GM23248 (cell line): ENCODE data around the gene ANGPTL4. TPM values are rescaled to one million over a fixed set of nuclear protein-coding genes. Genes with fewer than 3 reads are reported as not detected.

ENCODE experiments used
- DNase-seq: peaks from one replicate; pipeline ENCODE4 v3.0.0-alpha.2; 2015
- H2AFZ ChIP-seq: fragments of 200-600 bp; sonication (generic); 2 replicates; pipeline ENCODE4 v1.6.1; 2016; ENCODE audit warnings: antibody characterized with exemption
- H3F3A ChIP-seq: fragments of 200-600 bp; sonication (generic); 2 replicates; pipeline ENCODE4 v1.6.1; 2016; ENCODE audit warnings: mild to moderate bottlenecking, antibody characterized with exemption, mixed run types; ENCODE audit not compliant: insufficient read depth
- H3K27ac ChIP-seq: fragments of 200-600 bp; sonication (generic); 2 replicates; pipeline ENCODE4 v1.5.1; 2016; ENCODE audit warnings: mild to moderate bottlenecking
- H3K27me3 ChIP-seq: fragments of 200-600 bp; sonication (generic); replicated peaks from 2 replicates; pipeline ENCODE4 v1.6.1; 2016; ENCODE audit warnings: mild to moderate bottlenecking; ENCODE audit not compliant: insufficient read depth
- H3K36me3 ChIP-seq: fragments of 200-600 bp; sonication (generic); 2 replicates; pipeline ENCODE4 v1.6.1; 2016; ENCODE audit warnings: low read depth, mild to moderate bottlenecking
- H3K4me1 ChIP-seq: fragments of 200-600 bp; sonication (generic); 2 replicates; pipeline ENCODE4 v1.6.1; 2016; ENCODE audit warnings: mild to moderate bottlenecking; ENCODE audit not compliant: insufficient read depth
- H3K4me2 ChIP-seq: fragments of 200-600 bp; sonication (generic); one replicate; pipeline ENCODE4 v1.6.1; 2016; ENCODE audit warnings: mild to moderate bottlenecking; ENCODE audit not compliant: unreplicated experiment
- H3K4me3 ChIP-seq: fragments of 200-600 bp; sonication (generic); 2 replicates; pipeline ENCODE4 v1.5.1; 2016; ENCODE audit warnings: mild to moderate bottlenecking
- H3K79me2 ChIP-seq: fragments of 200-600 bp; sonication (generic); 2 replicates; pipeline ENCODE4 v1.6.1; 2016; ENCODE audit warnings: mild to moderate bottlenecking; ENCODE audit not compliant: insufficient read depth
- H3K9ac ChIP-seq: fragments of 200-600 bp; sonication (generic); 2 replicates; pipeline ENCODE4 v1.6.1; 2016; ENCODE audit warnings: mild to moderate bottlenecking
- H3K9me2 ChIP-seq: fragments of 200-600 bp; sonication (generic); 2 replicates; pipeline ENCODE4 v1.6.1; 2016; ENCODE audit warnings: mixed run types, mild to moderate bottlenecking, moderate library complexity; ENCODE audit not compliant: insufficient read depth
- H3K9me3 ChIP-seq: fragments of 200-600 bp; sonication (generic); one replicate; pipeline ENCODE4 v1.6.1; 2017; ENCODE audit warnings: low read depth
- H4K20me1 ChIP-seq: fragments of 200-600 bp; sonication (generic); 2 replicates; pipeline ENCODE4 v1.6.0; 2016; ENCODE audit not compliant: insufficient read depth
- EZH2 ChIP-seq: fragments of 200-600 bp; sonication (generic); IDR thresholded peaks from 2 replicates; pipeline ENCODE4 v1.6.1; 2018; ENCODE audit warnings: antibody characterized with exemption, mild to moderate bottlenecking; ENCODE audit not compliant: insufficient read depth, poor library complexity, severe bottlenecking
- EZH2phosphoT487 ChIP-seq: fragments of 200-600 bp; sonication (generic); IDR thresholded peaks from 2 replicates; pipeline ENCODE4 v1.6.1; 2018; ENCODE audit warnings: antibody characterized with exemption, moderate library complexity, mild to moderate bottlenecking, low read depth; ENCODE audit not compliant: insufficient read depth
- WGBS, 2 experiments: methylation state at CpG; one replicate each; pipeline ENCODE4 v1.1.6; 2015 to 2017; ENCODE audit warnings: low lambda C conversion rate in 2 of 2, low coverage in 1 of 2; ENCODE audit errors: missing lambda C conversion rate in 2 of 2; 5-methylcytosine and 5-hydroxymethylcytosine counted together
- in situ Hi-C: fragments of 300-500 bp; cut with MboI; formaldehyde crosslinking; loops from 2 replicates; pipeline ENCODE4 v1.15.0; 2020
- polyA plus RNA-seq: library from polyadenylated mRNA; unstranded; fragments of >200 nt; fragmentation: Nextera tagmentation; extraction: Ambion mirVana; gene quantifications from 2 replicates; pipeline ENCODE4 v1.2.1, GENCODE V29; 2016
- total RNA-seq: library from RNA; depleted of rRNA; stranded (reverse); fragments of >200 nt; shearing (Covaris generic); gene quantifications from 2 replicates; pipeline ENCODE4 v1.2.3, GENCODE V29; 2014

The ANGPTL4 gene
- total and polyA plus RNA-seq, 2 experiments from 2014 or later, result 13.1 to 37.9 TPM

- TF ChIP-seq EZH2phosphoT487 (no peak), EZH2 (no peak)
- Histone ChIP-seq H3F3A (peaks cover 31% of the 10 kb centered on the region), H3K4me2 (no peak overlapping the region), H3K27me3 (no peaks in the 10 kb centered on the region), H3K9ac (no peak overlapping the region), H3K4me3 (no peak overlapping the region), H3K4me1 (peaks cover 34% of the 10 kb centered on the region), H2AFZ (no peak overlapping the region), H3K36me3 (no peaks in the 10 kb centered on the region), H3K9me3 (no peaks in the 10 kb centered on the region), H3K9me2 (no peaks in the 10 kb centered on the region), H4K20me1 (no peaks in the 10 kb centered on the region), H3K27ac (no peak overlapping the region), H3K79me2 (no peaks in the 10 kb centered on the region)
- in situ Hi-C loops, result no loop called here
- DNase-seq, result no peak
- 90 to 91% methylated on average over 6 of the region's 6 CpGs for WGBS, 2 experiments
Observed at GRCh38 chr19:8358948-8359347, 5.0 kb upstream of the ANGPTL4 start.

GRCh38 chr19:8360196-8360595 lies 3.8 kb upstream of the ANGPTL4 start:
- Histone ChIP-seq H4K20me1 (no peaks in the 10 kb centered on the region), H3K9me3 (no peaks in the 10 kb centered on the region), H2AFZ (no peak overlapping the region), H3K4me2 (no peak overlapping the region), H3K27me3 (no peaks in the 10 kb centered on the region), H3K9me2 (no peaks in the 10 kb centered on the region), H3K36me3 (no peaks in the 10 kb centered on the region), H3K9ac (no peak overlapping the region), H3K27ac (no peak overlapping the region), H3K79me2 (no peaks in the 10 kb centered on the region), H3F3A (peaks cover 28% of the 10 kb centered on the region), H3K4me3 (no peak overlapping the region), H3K4me1 (peaks cover 25% of the 10 kb centered on the region)
- DNase-seq, result no peak
- 83 to 92% methylated on average over 8 of the region's 8 CpGs for WGBS, 2 experiments
- TF ChIP-seq EZH2, result no peak
- TF ChIP-seq EZH2phosphoT487, result no peak
- in situ Hi-C loops, result no loop called here

- H4K20me1 ChIP-seq, result no peaks in the 10 kb centered on the region
- 5 to 6% methylated on average over 10 to 12 of the region's 12 CpGs for WGBS, 2 experiments
- no peaks in the 10 kb centered on the region for H3K9me2 ChIP-seq
- H3K27ac ChIP-seq, result peak overlapping the region; percentile 83
- peak overlapping the region; percentile 65 for H3K9ac ChIP-seq
- no peak overlapping the region for H2AFZ ChIP-seq
- peak; percentile 99 for DNase-seq
- no peak for TF ChIP-seq EZH2
- no peak for TF ChIP-seq EZH2phosphoT487
- H3K4me1 ChIP-seq, result peaks cover 21% of the 10 kb centered on the region
- in situ Hi-C loops, result no loop called here
- H3K79me2 ChIP-seq, result peaks cover 7% of the 10 kb centered on the region; the same call in 1 of the 2 replicates
- no peaks in the 10 kb centered on the region for H3K9me3 ChIP-seq
- no peaks in the 10 kb centered on the region for H3K36me3 ChIP-seq
- H3K4me2 ChIP-seq, result peak overlapping the region; percentile 59
- peaks cover 11% of the 10 kb centered on the region for H3F3A ChIP-seq
- no peaks in the 10 kb centered on the region for H3K27me3 ChIP-seq
- H3K4me3 ChIP-seq, result peak overlapping the region; percentile 43
Observed at GRCh38 chr19:8361921-8362793, 1.8 kb upstream of the ANGPTL4 start.

- no peaks in the 10 kb centered on the region for H4K20me1 ChIP-seq
- no peak overlapping the region for H2AFZ ChIP-seq
- H3K4me3 ChIP-seq, result no peak overlapping the region
- no peaks in the 10 kb centered on the region for H3K36me3 ChIP-seq
- no peaks in the 10 kb centered on the region for H3K9me2 ChIP-seq
- no peak overlapping the region for H3K27ac ChIP-seq
- peaks cover 31% of the 10 kb centered on the region for H3K4me1 ChIP-seq
- in situ Hi-C loops, result no loop called here
- peaks cover 39% of the 10 kb centered on the region for H3F3A ChIP-seq
- H3K9me3 ChIP-seq, result no peaks in the 10 kb centered on the region
- TF ChIP-seq EZH2phosphoT487, result no peak
- TF ChIP-seq EZH2, result no peak
- no peak overlapping the region for H3K4me2 ChIP-seq
- peaks cover 7% of the 10 kb centered on the region; the same call in 1 of the 2 replicates for H3K79me2 ChIP-seq
- H3K27me3 ChIP-seq, result no peaks in the 10 kb centered on the region
- WGBS, 2 experiments, result 87 to 89% methylated on average over 11 of the region's 11 CpGs
- H3K9ac ChIP-seq, result no peak overlapping the region
- DNase-seq, result no peak
Observed at GRCh38 chr19:8366121-8366581, 2.2 kb downstream of the ANGPTL4 start.
